Keratinocyte (primary cell): ENCODE data around the gene MPZL1. TPM values are rescaled to one million over a fixed set of nuclear protein-coding genes. Genes with fewer than 3 reads are reported as not detected.
A peak's percentile ranks its signal among the peaks of the same experiment; 100 is the strongest.

Source experiments
- DNase-seq: peaks from one replicate; pipeline ENCODE4 v3.0.0-alpha.2; 2011; ENCODE audit warnings: low read depth, missing footprints, low spot score
- FAIRE-seq: peaks from 2 replicates; lab custom pipeline; 2011; peaks lifted over from hg19 to GRCh38; lab: Jason Lieb, UNC
- H2AFZ ChIP-seq: 2 replicates; pipeline ENCODE4 v1.6.0; 2012; ENCODE audit warnings: low read length, control low read depth, inconsistent platforms; ENCODE audit not compliant: control insufficient read depth
- H3K27ac ChIP-seq: 2 replicates; pipeline ENCODE4 v1.5.1; 2011; ENCODE audit warnings: low read length; ENCODE audit not compliant: control insufficient read depth, insufficient read depth
- H3K27me3 ChIP-seq: 3 replicates; pipeline ENCODE4 v1.6.0; 2011; ENCODE audit warnings: low read length; ENCODE audit not compliant: control insufficient read depth, insufficient read depth; ENCODE audit errors: extremely low read depth
- H3K36me3 ChIP-seq, 2 experiments: 2 replicates in 1 of 2; 3 replicates in 1 of 2; pipeline ENCODE4 v1.5.1; 2011; ENCODE audit warnings: low read length in 2 of 2, mild to moderate bottlenecking in 1 of 2; ENCODE audit not compliant: control insufficient read depth in 2 of 2, insufficient read depth in 2 of 2; ENCODE audit errors: extremely low read depth in 1 of 2
- H3K4me1 ChIP-seq: 3 replicates; pipeline ENCODE4 v1.5.1; 2011; ENCODE audit warnings: low read length; ENCODE audit not compliant: control insufficient read depth, insufficient read depth; ENCODE audit errors: extremely low read depth
- H3K4me2 ChIP-seq: 3 replicates; pipeline ENCODE4 v1.6.0; 2011; ENCODE audit warnings: low read depth, low read length; ENCODE audit not compliant: control insufficient read depth, insufficient read depth; ENCODE audit errors: extremely low read depth
- H3K4me3 ChIP-seq, 3 experiments: fragments of 200-600 bp in 1 of 3; sonication (generic) in 1 of 3; 2 replicates in 2 of 3; 3 replicates in 1 of 3; pipeline ENCODE4 v1.5.1; 2011 to 2016; ENCODE audit warnings: low read length in 3 of 3, mild to moderate bottlenecking in 3 of 3, control low read depth in 2 of 3, inconsistent platforms in 1 of 3, low read depth in 1 of 3, mixed read lengths in 1 of 3, mixed run types in 1 of 3, moderate library complexity in 1 of 3; ENCODE audit not compliant: control insufficient read depth in 2 of 3, insufficient read depth in 2 of 3; ENCODE audit errors: extremely low read depth in 1 of 3
- H3K79me2 ChIP-seq: 2 replicates; pipeline ENCODE4 v1.6.0; 2012; ENCODE audit warnings: low read length; ENCODE audit not compliant: control insufficient read depth, insufficient read depth
- H3K9ac ChIP-seq: 3 replicates; pipeline ENCODE4 v1.6.0; 2011; ENCODE audit warnings: low read length; ENCODE audit not compliant: control insufficient read depth, insufficient read depth; ENCODE audit errors: extremely low read depth
- H3K9me1 ChIP-seq: 3 replicates; pipeline ENCODE4 v1.6.0; 2011; ENCODE audit warnings: low read length; ENCODE audit not compliant: control insufficient read depth, insufficient read depth; ENCODE audit errors: extremely low read depth
- H3K9me3 ChIP-seq: 2 replicates; pipeline ENCODE4 v1.5.1; 2012; ENCODE audit warnings: low read depth, low read length; ENCODE audit not compliant: control insufficient read depth
- H4K20me1 ChIP-seq: 3 replicates; pipeline ENCODE4 v1.6.0; 2011; ENCODE audit warnings: low read length; ENCODE audit not compliant: control insufficient read depth, insufficient read depth; ENCODE audit errors: extremely low read depth
- EZH2 ChIP-seq: IDR thresholded peaks from one replicate; pipeline ENCODE4 v1.6.1; 2012; ENCODE audit warnings: inconsistent platforms, mild to moderate bottlenecking, low read length, moderate library complexity
- dilution Hi-C: fragments of 300-500 bp; cut with MboI; formaldehyde crosslinking; loops from one replicate; pipeline ENCODE4 v1.7.0; 2020; ENCODE audit warnings: low sequenced_read_pairs; ENCODE audit not compliant: extremely low pct_ligation_motif_present
- polyA plus RNA-seq, 5 experiments: library from polyadenylated mRNA; depleted of rRNA in 3 of 5; stranded (reverse) in 3 of 5; stranded (forward) in 1 of 5; unstranded in 1 of 5; fragments of >200 nt; gene quantifications; 1 replicate in 1 of 5; 2 replicates in 3 of 5; 3 replicates in 1 of 5; pipeline versions ENCODE4 v1.2.1 to v1.2.3, GENCODE V29; 2011 to 2012; ENCODE audit warnings: missing spikeins in 2 of 5, low read depth in 1 of 5, low replicate concordance in 1 of 5
- TF ChIP-seq, protein P1 (sequence below), 3 experiments: IDR thresholded peaks in 1 of 3; conservative IDR thresholded peaks in 1 of 3; optimal IDR thresholded peaks in 1 of 3; 2 replicates in 2 of 3; 3 replicates in 1 of 3; pipeline versions ENCODE3 to v1.5.1; 2011; ENCODE audit warnings: low read length in 3 of 3, mild to moderate bottlenecking in 3 of 3, moderate library complexity in 2 of 3, control low read depth in 1 of 3, inconsistent platforms in 1 of 3; ENCODE audit not compliant: insufficient read depth in 2 of 3; ENCODE audit errors: extremely low read depth in 1 of 3

The MPZL1 gene
- polyA plus RNA-seq, 1 donor (not counting 4 experiments of a cell fraction or from before 2014, with no cell fraction given) = 195 TPM

DNA sequence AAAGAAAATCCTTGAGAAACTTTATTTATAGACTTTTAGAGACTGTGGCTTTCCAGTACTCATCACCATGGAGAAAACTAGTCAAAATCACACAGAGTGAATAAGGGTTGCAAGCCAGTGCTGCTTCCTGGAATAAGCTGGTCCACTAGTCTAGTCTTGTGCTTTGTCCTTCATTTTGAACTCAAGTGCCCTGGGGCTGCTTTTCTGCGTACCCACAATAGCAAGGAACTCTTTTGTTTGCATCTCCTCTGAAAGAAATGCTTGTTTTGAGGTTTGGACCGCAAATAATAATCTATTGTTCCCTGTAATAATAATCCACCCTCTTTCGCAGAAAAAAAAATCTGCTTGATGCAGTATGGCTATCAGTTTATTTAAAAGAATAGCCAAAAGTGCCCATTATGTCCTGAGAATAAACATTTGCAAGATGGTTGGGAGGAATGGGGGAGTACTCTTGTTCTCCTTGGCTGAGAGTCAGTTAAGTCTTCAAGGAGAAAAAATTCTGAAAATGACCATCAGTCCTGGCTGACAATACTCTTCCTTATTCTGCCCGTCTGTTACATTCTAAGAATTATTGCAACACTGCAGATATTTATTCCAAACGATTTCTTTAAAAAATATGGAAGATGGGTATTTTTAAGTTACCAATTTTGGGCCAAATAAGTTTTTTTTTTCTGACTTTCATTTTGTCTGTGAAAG lies 41.9 kb downstream of the MPZL1 start:
- H2AFZ ChIP-seq = no peak overlapping the region
- H3K4me1 ChIP-seq = peaks cover 32% of the 10 kb centered on the region
- TF ChIP-seq EZH2 = no peak
- TF ChIP-seq, protein P1, sequence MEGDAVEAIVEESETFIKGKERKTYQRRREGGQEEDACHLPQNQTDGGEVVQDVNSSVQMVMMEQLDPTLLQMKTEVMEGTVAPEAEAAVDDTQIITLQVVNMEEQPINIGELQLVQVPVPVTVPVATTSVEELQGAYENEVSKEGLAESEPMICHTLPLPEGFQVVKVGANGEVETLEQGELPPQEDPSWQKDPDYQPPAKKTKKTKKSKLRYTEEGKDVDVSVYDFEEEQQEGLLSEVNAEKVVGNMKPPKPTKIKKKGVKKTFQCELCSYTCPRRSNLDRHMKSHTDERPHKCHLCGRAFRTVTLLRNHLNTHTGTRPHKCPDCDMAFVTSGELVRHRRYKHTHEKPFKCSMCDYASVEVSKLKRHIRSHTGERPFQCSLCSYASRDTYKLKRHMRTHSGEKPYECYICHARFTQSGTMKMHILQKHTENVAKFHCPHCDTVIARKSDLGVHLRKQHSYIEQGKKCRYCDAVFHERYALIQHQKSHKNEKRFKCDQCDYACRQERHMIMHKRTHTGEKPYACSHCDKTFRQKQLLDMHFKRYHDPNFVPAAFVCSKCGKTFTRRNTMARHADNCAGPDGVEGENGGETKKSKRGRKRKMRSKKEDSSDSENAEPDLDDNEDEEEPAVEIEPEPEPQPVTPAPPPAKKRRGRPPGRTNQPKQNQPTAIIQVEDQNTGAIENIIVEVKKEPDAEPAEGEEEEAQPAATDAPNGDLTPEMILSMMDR (optimal IDR thresholded peaks at IDR 0.05 in 1 of 3, IDR thresholded peaks at IDR 0.05 in 1 of 3, conservative IDR thresholded peaks at IDR 0.05 in 1 of 3; ENCODE audit: extremely low read depth in 1 of 3, insufficient read depth in 2 of 3, low read length in 3 of 3) = no peak
- H3K4me2 ChIP-seq = peak overlapping the region; percentile 51
- peaks cover 16% of the 10 kb centered on the region for H4K20me1 ChIP-seq
- DNase-seq (peak; percentile 73), FAIRE-seq (peak; percentile 86)
- dilution Hi-C loops = no loop called here
- no peaks in the 10 kb centered on the region for H3K9me3 ChIP-seq
- H3K27me3 ChIP-seq = no peaks in the 10 kb centered on the region
- H3K9ac ChIP-seq = no peak overlapping the region
- H3K27ac ChIP-seq = no peak overlapping the region
- peak overlapping the region in 1 of 3 experiments; percentile 32 for H3K4me3 ChIP-seq
- peaks cover 3 to 14% of the 10 kb centered on the region in 2 experiments for H3K36me3 ChIP-seq
- H3K79me2 ChIP-seq = peaks cover 63% of the 10 kb centered on the region
- H3K9me1 ChIP-seq = no peaks in the 10 kb centered on the region

DNA sequence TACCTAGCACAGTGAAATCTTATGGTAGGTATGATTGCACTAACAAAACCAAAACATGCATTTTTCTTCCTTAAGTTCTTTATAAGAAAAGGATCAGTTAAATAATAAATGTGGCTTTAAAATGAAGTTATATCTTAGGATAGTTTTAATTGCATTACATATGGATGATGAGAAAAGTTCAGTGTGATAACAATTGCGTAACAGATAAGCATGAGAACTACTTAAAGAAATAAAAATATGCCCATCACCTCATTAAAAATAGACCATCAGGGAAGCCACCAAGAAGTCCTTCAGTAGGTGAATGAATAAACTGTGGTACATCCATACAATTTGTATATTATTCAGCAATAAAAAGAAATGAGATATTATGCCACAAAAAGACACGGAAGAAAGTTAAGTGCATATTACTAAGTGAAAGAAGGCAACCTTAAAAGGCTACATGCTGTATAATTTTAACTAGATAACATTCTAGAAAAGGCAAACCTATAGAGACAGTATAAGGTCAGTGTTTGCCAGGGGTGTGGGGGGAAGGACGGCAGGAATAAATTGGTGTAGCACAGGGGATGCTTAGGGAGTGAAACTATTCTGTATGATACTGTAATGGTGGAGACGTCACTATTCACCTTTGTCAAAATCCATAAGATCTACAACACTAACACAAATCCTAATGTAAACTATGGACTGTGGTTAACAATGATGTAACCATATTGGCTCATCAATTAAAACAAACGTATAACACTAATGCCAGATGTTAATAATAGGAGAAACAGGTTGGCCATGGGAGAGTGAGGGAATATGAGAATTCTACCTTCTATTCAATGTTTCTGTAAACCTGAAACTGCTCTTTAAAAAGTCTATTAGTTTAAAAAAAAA lies 42.9 kb downstream of the MPZL1 start:
- H3K9me3 ChIP-seq = no peaks in the 10 kb centered on the region
- no peaks in the 10 kb centered on the region for H3K27me3 ChIP-seq
- H3K9ac ChIP-seq = no peak overlapping the region
- FAIRE-seq = no peak
- H3K9me1 ChIP-seq = no peaks in the 10 kb centered on the region
- TF ChIP-seq, protein P1 (optimal IDR thresholded peaks at IDR 0.05 in 1 of 3, IDR thresholded peaks at IDR 0.05 in 1 of 3, conservative IDR thresholded peaks at IDR 0.05 in 1 of 3; ENCODE audit: extremely low read depth in 1 of 3, insufficient read depth in 2 of 3, low read length in 3 of 3) = no peak
- no peak for TF ChIP-seq EZH2
- H2AFZ ChIP-seq = no peak overlapping the region
- H4K20me1 ChIP-seq = peaks cover 16% of the 10 kb centered on the region
- H3K4me1 ChIP-seq = peaks cover 32% of the 10 kb centered on the region
- H3K36me3 ChIP-seq = peaks cover 9 to 19% of the 10 kb centered on the region in 2 experiments
- dilution Hi-C loops = no loop called here
- H3K79me2 ChIP-seq = peaks cover 55% of the 10 kb centered on the region
- H3K4me3 ChIP-seq = no peak overlapping the region
- no peak for DNase-seq
- no peak overlapping the region for H3K4me2 ChIP-seq
- H3K27ac ChIP-seq = no peak overlapping the region
